Superior temporal gyrus (tissue), 1 donor: ENCODE data around the gene FBL.
"Not testable (repeated sequence)": the region's sequence is repeated elsewhere in the genome, so short reads cannot be mapped to it uniquely, and the experiment has no call there.

ENCODE experiments used
- DNase-seq: peaks from one replicate; pipeline ENCODE4 v3.0.0-alpha.2; 2016; ENCODE audit errors: extremely low spot score

Gene FBL

GRCh38 chr19:39876486-39876885 is 30.3 kb upstream of the FBL start:
- not testable (repeated sequence) for DNase-seq

DNA sequence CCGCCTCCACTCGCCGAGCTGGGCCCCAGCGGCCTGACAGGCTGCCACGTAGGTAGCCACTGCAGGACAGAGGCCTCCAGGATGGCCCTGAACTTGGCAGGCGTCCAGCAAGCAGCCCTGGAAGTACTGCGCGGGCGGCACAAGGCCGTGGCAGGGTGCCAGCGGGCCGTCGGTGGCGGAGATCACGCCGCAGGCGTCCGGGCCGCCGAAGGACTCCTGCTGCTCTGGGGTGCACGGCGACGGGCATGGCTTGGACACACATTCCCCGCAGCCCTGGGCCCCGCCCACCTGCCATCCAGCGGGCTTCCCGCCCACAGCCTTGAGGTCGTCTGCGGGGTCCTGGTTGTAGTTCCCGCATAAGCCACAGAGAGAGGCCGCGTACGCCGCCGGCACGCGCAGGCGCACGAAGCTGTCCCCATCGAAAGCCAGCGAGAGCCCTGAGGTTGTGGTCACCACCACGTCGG is 29.3 kb upstream of the FBL start:
- not testable (repeated sequence) for DNase-seq

DNA sequence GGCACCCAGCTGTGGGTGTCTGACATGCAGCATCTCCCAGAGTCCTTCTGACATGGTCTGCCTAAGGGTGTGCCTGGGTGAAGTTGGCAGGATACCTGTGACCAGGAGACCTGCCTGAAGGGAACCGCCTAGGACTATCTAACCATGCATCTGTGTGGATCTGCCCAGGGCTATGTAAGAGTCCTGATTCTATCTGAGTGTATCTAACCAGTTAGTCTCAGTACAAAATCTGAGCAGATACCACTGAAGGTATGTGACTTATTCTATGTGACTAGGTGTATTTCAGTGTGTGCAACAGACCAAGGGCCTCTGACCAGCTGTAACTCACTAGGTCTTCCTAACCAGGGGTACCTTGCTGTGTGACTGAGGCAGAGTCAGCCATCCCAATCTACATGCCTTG is 28.2 kb upstream of the FBL start:
- no peak for DNase-seq

DNA sequence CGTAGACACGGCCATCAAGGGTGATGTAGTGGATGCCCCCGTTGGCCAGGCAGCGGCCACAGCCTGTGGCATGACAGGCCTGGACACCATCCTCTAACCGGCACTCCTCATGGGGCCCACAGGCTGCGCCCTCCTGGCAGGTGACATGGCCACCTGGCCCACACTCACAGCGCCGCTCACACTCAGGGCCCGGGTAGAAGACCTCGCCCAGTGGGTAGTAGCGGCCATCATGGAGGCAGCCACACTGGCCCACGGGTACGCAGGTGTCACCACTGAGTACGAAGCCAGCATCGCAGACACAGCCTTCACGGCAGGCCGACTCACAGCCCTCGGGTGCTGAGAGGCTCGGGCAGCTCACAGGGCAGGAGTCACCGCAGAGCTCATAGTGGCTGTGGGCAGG is 27.2 kb upstream of the FBL start:
- no peak for DNase-seq

DNA sequence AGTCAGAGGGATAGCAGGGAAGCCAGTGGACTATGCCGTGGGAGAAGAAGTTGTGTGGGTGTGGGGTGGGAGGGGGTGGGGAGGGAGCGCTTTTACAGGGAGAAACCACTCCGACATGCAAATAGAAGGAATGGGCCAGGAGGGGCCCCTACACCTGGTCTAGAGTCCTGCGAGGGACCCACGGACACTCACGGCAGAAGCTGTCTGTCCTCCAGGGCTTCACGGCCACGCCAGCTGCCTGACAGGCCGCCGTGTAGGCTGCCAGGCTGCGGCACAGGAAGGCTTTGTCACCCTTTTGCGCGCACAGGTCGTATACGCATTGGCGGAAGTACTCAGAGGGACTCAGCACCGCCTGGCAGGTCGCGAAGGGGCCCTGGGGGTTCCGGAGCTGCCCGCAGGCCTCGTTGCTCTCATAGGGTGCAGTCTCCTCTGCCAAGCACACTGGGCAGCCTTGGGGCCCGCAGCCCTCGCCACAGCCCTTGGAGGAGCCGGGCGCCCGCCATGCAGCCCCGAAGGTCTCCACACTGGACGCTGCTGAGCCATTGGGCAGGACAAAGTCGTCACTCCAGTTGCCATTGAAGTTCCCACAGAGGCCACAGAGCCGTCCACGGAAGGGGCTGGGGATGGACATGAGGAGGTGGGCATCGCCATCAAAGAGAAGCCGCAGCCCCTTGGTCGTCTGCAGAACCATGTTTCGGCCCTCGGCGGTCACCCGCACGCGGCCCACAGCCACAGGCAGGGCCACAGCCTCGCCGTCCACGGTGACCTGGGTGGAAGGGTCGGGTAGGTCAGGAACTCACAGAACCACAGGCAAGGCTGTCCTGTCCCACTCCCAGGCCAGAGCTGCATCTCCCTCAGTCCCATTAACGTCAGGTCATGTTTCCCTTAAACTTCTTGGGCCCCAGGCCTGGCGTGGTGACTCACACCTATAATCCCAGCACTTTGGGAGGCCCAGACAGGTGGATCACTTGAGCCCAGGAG is 26.0 kb upstream of the FBL start:
- DNase-seq = no peak

- DNase-seq = no peak
Measured at GRCh38 chr19:39871362-39871761, 25.2 kb upstream of the FBL start.

GRCh38 chr19:39870171-39870971 is 24.2 kb upstream of the FBL start:
- DNase-seq = no peak

GRCh38 chr19:39867952-39868351 is 21.8 kb upstream of the FBL start:
- no peak for DNase-seq

DNA sequence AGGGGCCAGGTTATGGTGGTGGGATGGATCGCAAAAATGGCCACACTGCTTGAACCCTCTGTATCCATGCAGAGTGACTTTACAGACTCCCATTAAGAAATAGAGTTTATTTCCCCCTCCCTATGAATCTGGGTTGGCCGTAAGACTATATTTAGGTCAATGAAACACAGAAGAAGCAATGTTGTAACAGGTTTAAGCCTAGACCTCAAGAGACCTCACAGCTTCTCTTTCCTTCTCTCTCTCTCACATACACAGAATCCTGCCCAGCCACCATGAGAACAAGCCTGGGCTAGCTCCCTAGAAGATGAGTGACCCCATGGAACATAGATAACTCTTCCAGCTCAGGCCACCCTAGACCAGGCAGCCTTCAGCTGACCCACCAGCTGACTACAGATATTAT is 21.0 kb upstream of the FBL start:
- no peak for DNase-seq

- no peak for DNase-seq
Measured at GRCh38 chr19:39865953-39866352, 19.8 kb upstream of the FBL start.

- DNase-seq = no peak
Measured at GRCh38 chr19:39865186-39865585, 19.0 kb upstream of the FBL start.

DNA sequence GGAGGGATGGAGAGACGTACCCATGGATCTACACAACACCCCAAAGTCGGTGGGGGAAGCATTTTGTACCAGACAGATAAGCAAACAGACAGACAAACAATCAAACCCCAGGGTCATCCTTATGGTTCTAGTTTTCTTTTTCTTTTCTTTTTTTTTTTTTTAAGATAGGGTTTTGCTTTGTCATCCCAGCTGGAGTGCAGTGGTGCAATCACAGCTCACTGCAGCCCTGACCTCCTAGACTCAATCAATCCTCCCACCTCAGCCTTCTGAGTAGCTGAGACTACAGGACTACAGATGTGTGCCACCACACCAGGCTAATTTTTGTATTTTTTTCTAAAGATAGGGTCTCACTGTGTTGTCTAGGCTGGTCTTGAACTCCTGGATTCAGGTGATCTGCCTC is 17.9 kb upstream of the FBL start:
- no peak for DNase-seq

DNA sequence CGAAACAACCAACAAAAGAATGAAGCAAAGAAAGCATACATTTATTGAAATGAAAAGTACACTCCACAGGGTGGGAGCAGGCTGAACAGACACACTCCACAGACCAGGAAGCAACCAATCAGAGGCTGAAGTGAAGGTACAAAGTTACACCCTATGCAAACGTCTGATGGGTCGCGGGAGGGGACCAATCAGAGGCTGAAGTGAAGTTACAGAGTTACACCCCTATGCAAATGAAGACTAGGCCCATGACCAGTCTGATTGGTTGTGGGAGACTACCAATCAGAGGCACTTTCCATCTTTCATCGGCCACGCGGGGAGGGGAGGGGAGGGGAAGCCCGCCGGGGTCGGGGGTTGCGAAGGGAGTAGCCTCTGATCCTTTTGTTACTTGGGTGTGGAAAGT is 12.4 kb upstream of the FBL start:
- DNase-seq = no peak

GRCh38 chr19:39852882-39853281 is 6.7 kb upstream of the FBL start:
- DNase-seq = no peak

DNA sequence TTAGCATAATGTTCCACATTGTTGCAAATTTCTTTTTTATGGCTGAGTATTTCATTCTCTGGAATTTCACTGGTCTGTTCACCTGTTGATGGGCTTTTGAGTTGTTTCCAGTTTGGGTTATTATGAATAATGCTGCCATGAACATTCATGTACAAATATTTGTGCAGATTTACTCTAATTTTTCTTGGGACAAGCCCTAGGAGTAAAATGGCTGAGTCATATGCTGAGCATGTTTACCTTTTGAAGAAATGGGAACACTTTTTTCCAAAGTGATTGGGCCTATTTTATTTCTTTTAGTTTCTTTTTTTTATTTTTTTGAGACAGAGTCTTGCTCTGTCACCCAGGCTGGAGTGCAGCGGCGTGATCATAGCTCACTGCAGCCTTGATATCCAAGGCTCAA is 4.7 kb upstream of the FBL start:
- DNase-seq = no peak

- DNase-seq = no peak
Measured at GRCh38 chr19:39848392-39848791, 2.2 kb upstream of the FBL start.

GRCh38 chr19:39847525-39847924 is 1.3 kb upstream of the FBL start:
- no peak for DNase-seq

DNA sequence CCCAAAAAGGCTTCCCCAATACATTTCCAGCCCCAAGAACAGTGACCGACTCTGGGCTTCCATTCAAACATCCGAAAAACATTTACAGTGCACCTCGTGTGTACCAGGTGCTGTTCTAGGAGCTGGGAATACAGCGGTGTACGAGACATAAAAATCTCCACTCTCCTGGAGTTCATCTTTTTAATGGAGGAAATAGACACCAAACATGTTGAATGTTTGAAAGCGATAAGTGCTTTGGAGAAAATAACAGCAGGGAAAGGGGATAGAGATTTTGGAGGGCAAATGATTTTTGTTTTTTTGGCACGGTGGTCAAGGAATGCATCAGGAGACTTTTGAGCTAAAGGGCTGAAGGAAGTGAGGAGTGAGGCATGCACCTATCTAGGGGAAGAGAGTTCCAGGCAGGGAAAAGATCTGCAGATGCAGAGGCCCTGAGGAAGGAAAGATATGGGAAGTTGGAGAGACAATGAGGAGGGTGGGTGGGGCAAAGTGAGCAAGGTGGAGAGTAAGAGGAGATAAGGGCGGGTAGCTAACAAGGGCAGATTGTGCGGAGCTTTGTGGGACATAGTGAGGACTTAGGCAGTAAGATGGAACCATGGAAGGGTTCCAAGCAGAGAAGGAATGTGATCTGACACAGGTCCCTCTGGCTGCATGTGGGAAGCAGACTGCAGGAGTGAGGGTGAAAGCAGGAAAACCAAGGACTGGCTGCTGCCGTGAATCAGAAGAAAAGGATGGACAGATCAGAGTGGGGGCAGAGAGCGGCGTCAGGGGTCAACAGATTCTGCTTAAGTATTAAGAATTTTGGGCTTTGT is 703 bp upstream of the FBL start:
- no peak for DNase-seq

DNA sequence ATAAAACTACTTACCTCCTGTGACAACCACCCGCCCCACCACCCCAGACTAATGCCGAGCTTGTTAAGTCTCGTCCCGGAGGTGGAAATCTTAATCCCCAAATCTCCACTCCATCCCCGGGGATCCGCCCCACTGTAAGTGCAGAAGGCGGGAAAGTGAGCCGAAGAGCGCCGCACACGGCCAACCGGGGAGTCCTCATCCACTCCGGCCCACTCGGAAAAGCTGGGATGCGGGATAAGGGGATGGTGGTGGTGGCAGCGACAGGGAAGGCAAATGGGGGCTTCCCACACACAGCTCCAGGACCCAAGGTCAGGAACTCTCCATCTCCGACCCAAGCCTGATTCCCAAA is 621 bp downstream of the FBL start:
- DNase-seq = no peak

DNA sequence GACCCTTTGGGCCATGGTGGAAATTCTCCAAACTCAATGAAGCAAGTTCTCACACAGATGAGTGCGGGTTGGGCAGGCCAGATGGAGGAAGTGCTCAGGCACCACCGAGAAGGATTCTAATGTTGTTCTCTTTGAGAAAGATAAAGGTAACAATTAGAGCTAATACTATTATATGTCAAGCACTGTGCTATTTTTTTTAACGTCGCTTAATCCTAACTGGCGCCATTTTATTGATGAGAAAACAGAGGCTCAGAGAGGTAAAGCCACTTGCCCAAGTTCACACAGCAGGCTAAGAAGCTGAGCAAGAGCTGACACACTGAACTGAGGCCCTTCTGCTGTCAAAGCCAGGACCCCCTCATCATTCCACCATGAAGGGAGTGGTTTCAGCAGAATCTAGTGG is 1.0 kb downstream of the FBL start:
- no peak for DNase-seq

- peak; percentile 74 for DNase-seq
Measured at GRCh38 chr19:39843919-39844793, 2.0 kb downstream of the FBL start.
